T-cell (primary cell): ENCODE results near the gene LIMS2. TPM values are rescaled to one million over a fixed set of nuclear protein-coding genes. Genes with fewer than 3 reads are reported as not detected.

ENCODE experiments used
- ATAC-seq, 4 experiments: fragments of 200-7000 bp in 3 of 4; fragments of 150-1000 bp in 1 of 4; cut with Tn5 transposase; replicated peaks in 1 of 4; 1 replicate in 3 of 4; 2 replicates in 1 of 4; pipeline ENCODE4 v1.10.0; 2021; ENCODE audit warnings: moderate library complexity in 3 of 4, mild to moderate bottlenecking in 2 of 4, moderate number of reproducible peaks in 1 of 4
- CTCF ChIA-PET, 2 donors: fragments of 300-600 bp; sonication (Branson Sonifier 250); formaldehyde crosslinking; loops; one replicate each; lab custom pipeline; 2022; ENCODE audit warnings: antibody characterized with exemption in 2 of 2; lab: Charles Lee
- POLR2A ChIA-PET, 2 donors: fragments of 300-600 bp; sonication (Branson Sonifier 250); formaldehyde crosslinking; loops; one replicate each; lab custom pipeline; 2022; ENCODE audit warnings: antibody characterized with exemption in 2 of 2; lab: Charles Lee
- DNase-seq, 35 experiments: peaks; one replicate each; pipeline versions ENCODE4 v3.0.0 to v3.0.0-alpha.2; 2013 to 2023
- H3K27ac ChIP-seq: one replicate; pipeline ENCODE4 v1.5.1; 2013; ENCODE audit warnings: low read length
- H3K27me3 ChIP-seq, 2 experiments: replicated peaks in 1 of 2; 1 replicate in 1 of 2; 2 replicates in 1 of 2; pipeline versions ENCODE4 v1.6.1 to v1.7.0; 2013; ENCODE audit warnings: low read length in 1 of 2, mixed read lengths in 1 of 2; ENCODE audit not compliant: control insufficient read depth in 2 of 2, insufficient read depth in 2 of 2; ENCODE audit errors: extremely low read depth in 1 of 2
- H3K36me3 ChIP-seq, 2 donors: 1 replicate in 1 of 2; 2 replicates in 1 of 2; pipeline versions ENCODE4 v1.6.1 to v1.7.0; 2013; ENCODE audit warnings: low read length in 1 of 2; ENCODE audit not compliant: control insufficient read depth in 2 of 2, insufficient read depth in 1 of 2; ENCODE audit errors: extremely low read depth in 1 of 2
- H3K4me1 ChIP-seq, 2 experiments: 1 replicate in 1 of 2; 2 replicates in 1 of 2; pipeline versions ENCODE4 v1.6.1 to v1.7.0; 2013; ENCODE audit warnings: low read length in 2 of 2, mixed read lengths in 1 of 2; ENCODE audit not compliant: insufficient read depth in 2 of 2, control insufficient read depth in 1 of 2; ENCODE audit errors: extremely low read depth in 1 of 2
- H3K4me3 ChIP-seq, 2 donors: 1 replicate in 1 of 2; 2 replicates in 1 of 2; pipeline versions ENCODE4 v1.5.1 to v1.7.0; 2013; ENCODE audit warnings: mild to moderate bottlenecking in 2 of 2, low read length in 1 of 2, moderate library complexity in 1 of 2; ENCODE audit not compliant: control insufficient read depth in 1 of 2; ENCODE audit errors: extremely low read depth in 1 of 2
- H3K9me3 ChIP-seq: 2 replicates; pipeline ENCODE4 v1.7.0; 2013
- H3K27ac Mint-ChIP-seq, 2 donors: one replicate each; pipeline ENCODE4 v1.8.0; 2020 to 2021; ENCODE audit warnings: mild to moderate bottlenecking in 2 of 2, mixed read lengths in 2 of 2
- H3K27me3 Mint-ChIP-seq, 2 donors: one replicate each; pipeline ENCODE4 v1.8.0; 2021 to 2022; ENCODE audit warnings: mixed read lengths in 2 of 2
- H3K36me3 Mint-ChIP-seq: one replicate; pipeline ENCODE4 v1.8.0; 2021; ENCODE audit warnings: mixed read lengths
- H3K4me1 Mint-ChIP-seq, 3 donors: one replicate each; pipeline ENCODE4 v1.8.0; 2020 to 2022; ENCODE audit warnings: mixed read lengths in 3 of 3, mild to moderate bottlenecking in 1 of 3
- H3K4me3 Mint-ChIP-seq, 3 donors: one replicate each; pipeline ENCODE4 v1.8.0; 2020 to 2022; ENCODE audit warnings: mild to moderate bottlenecking in 3 of 3, mixed read lengths in 3 of 3, moderate library complexity in 3 of 3
- H3K9me3 Mint-ChIP-seq, 3 donors: one replicate each; pipeline ENCODE4 v1.8.0; 2020 to 2022; ENCODE audit warnings: mixed read lengths in 3 of 3
- WGBS: methylation state at CpG from one replicate; pipeline ENCODE4 v1.1.5; 2013; ENCODE audit warnings: missing lambda C conversion rate; ENCODE audit not compliant: insufficient coverage; 5-methylcytosine and 5-hydroxymethylcytosine counted together
- total RNA-seq, 35 experiments: library from RNA in 6 of 35; stranded (reverse) in 6 of 35; fragments of 120-200 nt in 1 of 35; gene quantifications; one replicate each; pipeline versions ENCODE4 v1.2.1 to v1.2.4 and lab custom pipeline; 2013 to 2026

The LIMS2 gene
- total RNA-seq, 5 donors from 2014 or later (not counting 1 experiment from before 2014, with no cell fraction given), result 8.4 to 14.8 (median 10.3) TPM

DNA sequence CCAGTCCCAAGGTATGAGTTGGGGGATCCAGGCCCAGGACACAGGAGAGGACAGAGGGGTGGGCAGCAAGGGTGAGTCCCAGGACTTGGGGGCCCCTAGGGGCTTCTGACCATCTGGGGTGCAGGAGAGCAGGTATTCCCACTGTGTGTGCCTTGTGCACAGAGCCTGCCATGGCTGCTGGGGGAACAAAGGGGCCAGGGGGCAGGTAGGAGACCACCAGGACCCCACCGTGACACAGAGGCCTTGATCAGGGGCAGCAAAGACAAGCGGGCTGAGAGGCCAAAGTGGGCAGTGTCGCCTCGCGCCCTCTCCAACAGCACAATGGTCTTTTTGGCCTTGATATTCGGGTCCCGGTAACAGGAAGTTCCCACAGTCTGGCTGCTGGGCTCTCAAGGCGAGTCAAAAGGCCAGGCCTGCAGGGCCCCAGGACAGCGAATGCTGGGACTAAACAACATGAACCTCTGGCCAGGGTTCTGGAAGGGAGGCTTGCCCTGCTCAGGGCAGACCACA lies 41.7 kb downstream of the LIMS2 start:
- peaks cover 28 to 61% (median 35%) of the 10 kb centered on the region in 3 donors for H3K4me1 Mint-ChIP-seq
- Histone ChIP-seq H3K4me3 (no peak overlapping the region), H3K4me1 (peaks cover 47 to 81% of the 10 kb centered on the region in 2 experiments), H3K36me3 (peaks cover 0 to 3% of the 10 kb centered on the region in 2 donors), H3K9me3 (no peaks in the 10 kb centered on the region), H3K27me3 (peaks cover 0 to 3% of the 10 kb centered on the region in 2 experiments), H3K27ac (peak overlapping the region; percentile 39)
- 88% methylated on average over 9 of the region's 9 CpGs for WGBS
- no peaks in the 10 kb centered on the region for H3K27me3 Mint-ChIP-seq
- no peaks in the 10 kb centered on the region for H3K9me3 Mint-ChIP-seq
- no peaks in the 10 kb centered on the region for H3K36me3 Mint-ChIP-seq
- DNase-seq (no peak), ATAC-seq (no peak)
- peak overlapping the region in 1 of 3 donors; percentile 53 for H3K4me3 Mint-ChIP-seq
- peak overlapping the region in 1 of 2 donors; percentile 71 for H3K27ac Mint-ChIP-seq
- ChIA-PET POLR2A (no interaction called here), CTCF (no interaction called here)

DNA sequence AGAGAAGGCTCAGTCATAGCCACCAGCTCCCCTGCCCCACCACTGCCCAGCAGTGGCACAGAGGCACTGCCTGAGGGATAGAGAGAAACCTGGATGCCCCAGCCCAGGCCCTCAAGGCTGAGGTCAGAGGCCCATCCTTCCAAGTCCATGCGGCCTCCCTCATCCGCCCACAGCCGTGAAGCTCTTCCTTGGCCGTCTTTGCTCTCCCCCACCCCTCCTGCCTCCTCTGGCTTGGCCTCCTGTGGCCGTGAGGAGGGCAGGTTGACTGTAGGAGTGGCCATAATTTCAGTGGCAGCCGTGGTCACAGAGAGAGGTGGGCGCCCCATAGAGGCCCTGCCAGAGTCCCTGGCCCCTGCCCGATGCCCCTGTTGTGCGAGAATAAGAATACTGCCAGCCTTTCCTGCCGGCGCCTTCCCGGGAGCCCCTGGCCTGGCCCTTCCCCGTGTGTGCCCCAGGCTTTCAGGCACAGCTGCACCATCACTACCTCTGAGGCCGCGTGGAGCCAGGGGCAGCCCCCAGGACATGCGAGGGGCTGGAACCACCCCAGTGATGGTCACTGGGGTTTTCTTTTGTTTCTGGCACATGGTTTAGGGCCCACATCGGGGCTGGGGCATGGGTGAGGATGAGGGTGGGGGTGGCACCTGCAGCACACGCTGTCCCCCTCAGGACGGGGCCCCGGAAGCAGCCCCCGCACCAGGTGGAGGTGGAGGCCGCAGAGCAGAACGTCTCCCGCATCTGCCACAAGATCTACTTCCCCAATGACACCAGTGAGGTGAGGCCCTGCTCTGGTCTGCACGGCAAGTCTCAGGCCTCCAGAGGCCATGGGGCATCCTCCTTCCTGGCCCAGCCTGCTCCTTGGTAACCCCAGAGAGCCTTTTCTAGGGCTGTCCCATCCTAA lies 42.5 kb downstream of the LIMS2 start:
- ChIA-PET CTCF (no interaction called here), POLR2A (no interaction called here)
- H3K27ac Mint-ChIP-seq, result peak overlapping the region; percentile 49 to 71
- DNase-seq, result peak in 1 of 35 experiments; percentile 24
- H3K27ac ChIP-seq, result peak overlapping the region; percentile 39
- H3K4me3 ChIP-seq, result no peak overlapping the region
- ATAC-seq, result peak in 3 of 4 experiments; percentile 34 to 62 (median 46)
- no peaks in the 10 kb centered on the region for H3K36me3 Mint-ChIP-seq
- H3K36me3 ChIP-seq, result no peaks in the 10 kb centered on the region
- WGBS, result 48% methylated on average over 21 of the region's 25 CpGs
- peaks cover 0 to 3% of the 10 kb centered on the region in 2 experiments for H3K27me3 ChIP-seq
- H3K27me3 Mint-ChIP-seq, result no peaks in the 10 kb centered on the region
- H3K4me1 Mint-ChIP-seq, result peaks cover 23 to 55% (median 29%) of the 10 kb centered on the region in 3 donors
- peak overlapping the region in 1 of 3 donors; percentile 53 for H3K4me3 Mint-ChIP-seq
- no peaks in the 10 kb centered on the region for H3K9me3 ChIP-seq
- H3K4me1 ChIP-seq, result peaks cover 40 to 73% of the 10 kb centered on the region in 2 experiments
- no peaks in the 10 kb centered on the region for H3K9me3 Mint-ChIP-seq

DNA sequence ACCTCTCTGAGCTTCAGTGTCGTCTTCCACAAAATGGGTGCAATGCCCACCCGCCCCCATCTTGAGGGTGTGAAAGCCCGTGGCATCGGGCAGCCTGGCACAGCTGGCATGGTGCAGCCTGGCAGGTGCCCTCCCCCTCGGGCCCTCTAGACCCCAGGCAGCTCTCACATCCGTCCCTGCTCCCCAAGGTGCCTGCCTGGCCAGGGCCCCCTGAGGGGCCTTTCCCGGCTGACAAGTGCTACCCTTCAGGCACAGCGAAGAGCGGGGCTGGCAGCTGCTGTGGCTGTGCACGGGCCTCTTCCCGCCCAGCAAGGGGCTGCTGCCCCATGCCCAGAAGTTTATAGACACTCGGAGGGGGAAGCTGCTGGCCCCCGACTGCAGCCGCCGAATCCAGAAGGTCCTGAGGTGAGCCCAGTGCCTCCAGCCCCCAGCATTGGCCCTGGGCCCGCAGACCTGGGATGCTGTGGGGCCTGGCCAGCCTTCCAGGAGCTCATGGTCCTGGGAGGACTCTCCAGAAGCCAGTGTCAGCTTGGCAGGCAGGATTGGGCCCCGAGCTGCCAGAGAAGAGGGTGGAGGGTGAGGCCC lies 43.2 kb downstream of the LIMS2 start:
- Mint-ChIP-seq H3K4me3 (peak overlapping the region in 1 of 3 donors; percentile 53), H3K27ac (no peak overlapping the region), H3K27me3 (no peaks in the 10 kb centered on the region), H3K9me3 (no peaks in the 10 kb centered on the region), H3K4me1 (peaks cover 22 to 49% (median 25%) of the 10 kb centered on the region in 3 donors), H3K36me3 (no peaks in the 10 kb centered on the region)
- H3K4me1 ChIP-seq, result peaks cover 34 to 65% of the 10 kb centered on the region in 2 experiments
- H3K9me3 ChIP-seq, result no peaks in the 10 kb centered on the region
- ChIA-PET POLR2A (no interaction called here), CTCF (interaction anchor here in 1 of 2 donors (1.7 kb wide), 1 partner anchor 18 kb away, joined by 4 read pairs; no protein-coding TSS in a partner anchor)
- H3K4me3 ChIP-seq, result no peak overlapping the region
- H3K27me3 ChIP-seq, result peaks cover 0 to 3% of the 10 kb centered on the region in 2 experiments
- H3K27ac ChIP-seq, result no peak overlapping the region
- WGBS, result 88% methylated on average over 15 of the region's 17 CpGs
- DNase-seq (no peak), ATAC-seq (no peak)
- H3K36me3 ChIP-seq, result no peaks in the 10 kb centered on the region

DNA sequence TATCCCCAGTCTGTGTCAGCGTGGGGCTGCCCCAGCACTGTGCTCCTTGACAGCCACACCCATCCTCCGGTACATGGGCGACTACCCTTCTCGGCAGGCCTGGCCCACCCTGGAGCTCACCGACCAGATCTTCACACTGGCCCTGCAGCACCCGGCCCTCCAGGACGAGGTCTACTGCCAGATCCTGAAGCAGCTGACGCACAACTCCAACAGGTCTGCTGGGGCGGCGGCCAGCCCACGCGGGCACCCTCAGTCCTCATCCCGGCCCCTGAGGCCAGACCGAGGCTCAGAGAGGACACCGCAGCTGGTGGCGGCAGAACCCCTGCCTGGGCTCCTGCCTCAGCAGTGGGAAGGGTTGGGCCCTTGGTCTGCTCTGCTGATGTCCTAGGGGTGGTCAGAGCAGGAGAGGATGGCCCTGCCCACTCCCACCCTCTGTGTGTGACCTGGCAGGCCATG lies 43.8 kb downstream of the LIMS2 start:
- no peaks in the 10 kb centered on the region for H3K27me3 Mint-ChIP-seq
- H3K4me3 Mint-ChIP-seq, result no peak overlapping the region
- H3K27ac Mint-ChIP-seq, result peak overlapping the region in 1 of 2 donors; percentile 3
- Histone ChIP-seq H3K4me3 (no peak overlapping the region), H3K36me3 (no peaks in the 10 kb centered on the region), H3K27ac (no peak overlapping the region), H3K4me1 (peaks cover 29 to 60% of the 10 kb centered on the region in 2 experiments), H3K27me3 (peaks cover 0 to 3% of the 10 kb centered on the region in 2 experiments), H3K9me3 (no peaks in the 10 kb centered on the region)
- ATAC-seq (no peak), DNase-seq (no peak)
- no peaks in the 10 kb centered on the region for H3K36me3 Mint-ChIP-seq
- WGBS, result 93% methylated on average over 8 of the region's 16 CpGs
- peaks cover 17 to 45% (median 21%) of the 10 kb centered on the region in 3 donors for H3K4me1 Mint-ChIP-seq
- ChIA-PET CTCF (interaction anchor here in 1 of 2 donors (1.7 kb wide), 1 partner anchor 19 kb away, joined by 4 read pairs; no protein-coding TSS in a partner anchor), POLR2A (no interaction called here)
- H3K9me3 Mint-ChIP-seq, result no peaks in the 10 kb centered on the region

DNA sequence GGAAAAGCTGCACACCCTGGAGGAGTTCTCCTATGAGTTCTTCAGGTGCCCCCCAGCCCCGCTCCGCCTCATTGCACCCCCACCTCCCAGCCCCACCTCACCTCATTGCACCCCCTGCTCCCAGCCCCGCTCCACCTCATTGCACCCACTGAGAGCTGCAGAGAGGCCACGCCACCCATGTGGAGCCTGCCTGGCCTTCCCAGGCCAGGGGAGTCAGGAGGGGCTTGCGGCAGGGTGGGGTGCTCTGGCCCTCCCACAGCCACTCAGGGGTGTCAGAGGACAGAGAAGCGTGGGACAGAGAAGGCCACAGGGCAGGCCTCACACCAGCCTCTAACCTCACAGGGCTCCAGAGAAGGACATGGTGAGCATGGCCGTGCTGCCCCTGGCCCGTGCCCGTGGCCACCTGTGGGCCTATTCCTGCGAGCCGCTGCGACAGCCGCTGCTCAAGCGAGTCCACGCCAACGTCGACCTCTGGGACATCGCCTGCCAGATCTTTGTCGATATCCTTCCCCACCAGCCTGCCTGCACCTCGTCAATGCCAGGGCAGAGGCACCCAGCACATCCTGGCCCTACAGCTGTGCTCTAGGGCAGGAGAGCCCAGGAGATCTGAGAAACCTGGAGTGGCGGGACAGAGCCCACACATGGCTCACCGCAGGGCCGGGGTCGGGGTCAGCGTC lies 44.3 kb downstream of the LIMS2 start:
- Mint-ChIP-seq H3K27me3 (no peaks in the 10 kb centered on the region), H3K27ac (peak overlapping the region in 1 of 2 donors; percentile 3), H3K9me3 (no peaks in the 10 kb centered on the region), H3K4me1 (peaks cover 14 to 40% (median 16%) of the 10 kb centered on the region in 3 donors), H3K4me3 (no peak overlapping the region), H3K36me3 (no peaks in the 10 kb centered on the region)
- peaks cover 0 to 3% of the 10 kb centered on the region in 2 experiments for H3K27me3 ChIP-seq
- H3K36me3 ChIP-seq, result no peaks in the 10 kb centered on the region
- H3K27ac ChIP-seq, result no peak overlapping the region
- no peak for DNase-seq
- H3K4me3 ChIP-seq, result no peak overlapping the region
- CTCF ChIA-PET, result interaction anchor here (0.6 to 1.7 kb wide), 3 partner anchors 11 to 40 kb away, joined by 4 to 9 read pairs (median 4); no protein-coding TSS in a partner anchor
- no peaks in the 10 kb centered on the region for H3K9me3 ChIP-seq
- H3K4me1 ChIP-seq, result peaks cover 26 to 55% of the 10 kb centered on the region in 2 experiments
- ATAC-seq, result no peak
- 89% methylated on average over 22 of the region's 25 CpGs for WGBS
- POLR2A ChIA-PET, result no interaction called here
